Activated CD4-positive, alpha-beta T cell treated with anti-CD3 and anti-CD28 coated beads for 24 hours (primary cell): ENCODE measurements around the gene DIAPH2.
"Not testable (repeated sequence)": the region's sequence is repeated elsewhere in the genome, so short reads cannot be mapped to it uniquely, and the experiment has no call there.

Experiments
- DNase-seq, 2 donors: peaks; one replicate each; pipeline ENCODE4 v3.0.0-alpha.2; 2020; ENCODE audit warnings: low read depth in 2 of 2

The DIAPH2 gene

DNA sequence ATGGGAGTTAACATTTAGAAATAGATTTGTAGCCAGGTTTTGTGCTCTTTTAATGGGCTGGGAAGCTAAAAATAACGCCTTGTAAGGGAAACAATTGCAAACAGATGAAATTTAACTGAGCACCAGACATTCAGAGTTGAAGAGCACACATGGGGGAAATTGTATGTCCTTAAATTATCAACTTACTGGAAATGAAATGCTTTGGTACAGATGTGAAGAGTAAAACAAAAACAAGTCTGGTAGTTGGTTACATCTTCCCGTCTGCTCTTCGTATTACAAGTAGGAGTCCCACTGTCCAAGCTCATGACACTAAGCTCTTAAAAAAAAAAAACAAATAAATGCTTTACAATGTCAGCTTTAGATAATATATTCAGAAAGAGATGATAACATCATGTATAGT lies 139.5 kb downstream of the DIAPH2 start:
- no peak for DNase-seq

DNA sequence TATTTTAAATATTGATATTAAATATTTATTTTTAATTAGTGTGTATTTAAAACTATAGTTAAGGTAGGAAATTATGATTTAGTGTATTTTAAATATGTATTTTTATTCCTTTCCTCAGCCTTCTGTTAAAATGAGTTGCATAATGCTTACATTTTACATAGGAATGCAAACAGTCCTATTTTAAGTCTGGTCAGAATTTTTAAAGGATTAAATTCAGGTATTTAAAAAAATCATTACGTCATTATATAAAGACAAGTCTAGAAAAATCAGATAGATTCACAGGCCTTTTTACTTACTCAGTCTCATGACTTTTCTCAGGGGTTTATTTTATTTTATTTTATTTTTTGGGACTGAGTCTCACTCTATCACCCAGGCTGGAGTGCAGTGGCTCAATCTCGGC lies 148.7 kb downstream of the DIAPH2 start:
- DNase-seq = no peak

DNA sequence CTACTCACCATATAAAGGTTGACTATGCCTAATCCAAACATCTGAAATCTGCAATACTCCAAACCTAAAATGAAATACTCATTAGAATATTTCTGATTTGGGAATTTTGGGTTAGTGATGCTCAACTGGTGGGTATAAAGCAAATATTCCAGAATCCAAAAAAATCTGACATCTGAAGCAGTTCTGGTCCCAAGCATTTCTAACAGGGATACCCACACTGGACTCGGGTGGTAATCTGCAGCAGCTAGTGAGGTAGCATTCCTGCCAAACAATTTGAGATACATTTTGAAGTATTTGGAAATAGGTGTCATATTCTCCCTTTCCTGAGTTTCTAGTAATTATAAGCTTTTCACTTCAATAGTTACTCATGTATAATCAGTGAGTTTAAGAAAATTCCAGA lies 149.5 kb downstream of the DIAPH2 start:
- no peak for DNase-seq

DNA sequence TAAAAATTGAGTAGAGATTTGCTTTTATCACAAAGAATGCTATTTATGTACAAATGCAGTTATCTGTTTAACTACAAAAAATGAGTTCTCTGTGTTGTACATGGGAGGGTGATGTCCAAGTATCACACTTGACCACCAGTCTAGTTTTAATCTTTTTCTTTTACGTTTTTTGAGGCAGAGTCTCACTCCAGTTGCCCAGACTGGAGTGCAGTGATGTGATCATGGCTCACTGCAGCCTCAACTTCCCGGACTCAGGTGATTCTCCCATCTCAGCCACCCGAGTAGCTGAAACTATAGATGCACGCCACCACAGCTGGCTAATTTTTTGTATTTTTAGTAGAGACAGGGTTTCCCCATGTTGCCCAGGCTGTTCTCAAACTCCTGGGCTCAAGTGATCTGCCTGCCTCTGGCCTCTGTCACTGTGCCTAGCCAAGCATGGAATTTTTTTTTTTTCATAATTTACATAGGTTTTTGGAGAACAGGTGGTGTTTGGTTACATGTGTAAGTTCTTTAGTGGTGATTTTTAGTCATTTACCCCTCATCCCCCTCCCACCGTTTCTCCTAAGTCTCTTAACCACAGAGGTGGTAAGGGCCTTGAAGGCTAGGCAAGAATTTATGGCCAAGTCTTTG lies 151.1 kb downstream of the DIAPH2 start:
- no peak for DNase-seq

DNA sequence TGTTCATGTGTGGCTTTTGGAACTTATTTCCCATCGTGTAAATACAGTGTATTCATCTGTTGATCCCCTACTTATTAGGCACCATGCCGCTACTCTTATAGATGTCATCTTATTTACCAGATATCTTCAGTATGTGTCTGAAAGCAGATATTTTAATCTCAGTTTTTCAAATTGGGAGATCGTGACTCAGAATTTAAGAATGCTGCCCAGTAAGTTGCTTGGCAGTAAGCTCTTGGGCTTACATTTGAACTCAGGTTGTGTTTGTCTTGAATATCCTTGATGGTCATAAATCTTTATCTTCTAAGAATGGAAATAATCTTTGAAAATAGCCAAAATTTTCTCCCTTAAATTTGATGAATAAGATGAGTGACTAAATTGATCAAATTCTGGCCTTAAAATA lies 153.2 kb downstream of the DIAPH2 start:
- no peak for DNase-seq

DNA sequence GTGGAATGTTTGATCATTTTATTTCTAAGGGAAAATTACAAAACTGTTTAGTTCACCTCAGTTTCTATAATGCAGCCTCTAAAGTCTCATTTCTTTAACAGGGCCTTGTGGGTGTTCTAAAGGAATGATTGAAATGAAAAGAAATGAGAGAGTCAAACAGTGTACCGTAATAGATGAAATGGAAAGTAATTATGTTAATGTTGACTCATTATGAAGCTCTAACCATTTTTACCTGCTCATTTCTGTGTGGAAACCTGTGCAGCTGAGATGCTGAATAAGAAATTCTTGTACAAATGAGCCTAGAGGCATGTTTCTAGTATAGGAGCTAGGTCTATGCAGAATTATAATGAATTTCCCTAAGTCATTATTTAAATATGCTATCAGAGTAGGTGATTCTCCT lies 153.9 kb downstream of the DIAPH2 start:
- DNase-seq = no peak

DNA sequence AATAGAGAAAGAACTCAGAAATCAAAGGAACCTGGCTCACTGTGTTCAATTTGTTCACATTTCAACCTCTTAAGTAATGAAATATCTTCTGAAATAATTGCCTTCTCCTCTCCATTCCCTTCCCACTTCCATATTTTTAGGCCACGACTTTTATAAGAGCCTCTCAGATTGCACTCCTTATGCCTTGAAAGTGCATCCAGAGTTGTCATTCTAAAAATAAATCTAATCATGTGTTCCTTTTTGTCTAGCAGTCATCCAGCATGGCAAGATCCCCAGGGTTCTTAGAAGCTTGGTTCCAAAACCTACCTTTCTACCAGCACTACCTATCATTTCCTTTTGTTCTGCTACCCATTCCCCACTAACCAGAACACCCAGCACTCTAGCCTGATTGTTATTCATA lies 156.7 kb downstream of the DIAPH2 start:
- DNase-seq = no peak

DNA sequence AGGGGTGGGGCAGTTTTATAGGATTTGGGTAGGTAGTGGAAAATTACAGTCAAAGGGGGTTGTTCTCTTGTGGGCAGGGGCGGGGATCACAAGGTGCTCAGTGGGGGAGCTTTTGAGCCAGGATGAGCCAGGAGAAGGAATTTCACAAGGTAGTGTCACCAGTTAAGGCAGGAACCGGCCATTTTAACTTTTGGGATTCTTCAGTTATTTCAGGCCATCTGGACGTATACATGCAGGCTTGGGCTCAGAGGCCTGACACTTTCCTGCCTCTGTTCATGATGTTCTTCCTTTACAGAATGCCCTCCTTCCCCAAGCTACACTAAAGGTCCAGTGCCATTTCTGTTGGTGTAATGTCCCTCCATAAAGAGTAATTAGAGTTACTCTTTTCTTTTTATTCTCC lies 157.2 kb downstream of the DIAPH2 start:
- DNase-seq = not testable (repeated sequence)

DNA sequence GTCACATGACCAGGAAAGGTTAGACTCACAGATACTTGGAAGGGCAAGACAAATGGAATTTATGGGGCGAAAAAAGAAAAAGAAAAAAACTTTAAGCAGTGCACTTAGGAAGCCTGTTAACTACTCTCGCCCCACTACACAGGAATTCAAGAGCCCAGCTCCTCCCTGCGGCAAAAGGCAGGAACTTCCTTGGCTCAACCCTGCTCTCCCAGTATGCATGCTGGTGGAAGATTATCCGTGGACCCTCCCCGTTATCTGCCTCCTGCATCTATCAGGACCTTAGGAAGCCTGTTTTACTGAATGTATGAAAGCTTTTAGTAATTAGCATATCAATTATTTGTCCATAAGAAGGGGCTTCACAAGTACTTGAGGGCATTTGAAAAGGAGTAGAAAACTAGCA lies 158.9 kb downstream of the DIAPH2 start:
- no peak for DNase-seq

DNA sequence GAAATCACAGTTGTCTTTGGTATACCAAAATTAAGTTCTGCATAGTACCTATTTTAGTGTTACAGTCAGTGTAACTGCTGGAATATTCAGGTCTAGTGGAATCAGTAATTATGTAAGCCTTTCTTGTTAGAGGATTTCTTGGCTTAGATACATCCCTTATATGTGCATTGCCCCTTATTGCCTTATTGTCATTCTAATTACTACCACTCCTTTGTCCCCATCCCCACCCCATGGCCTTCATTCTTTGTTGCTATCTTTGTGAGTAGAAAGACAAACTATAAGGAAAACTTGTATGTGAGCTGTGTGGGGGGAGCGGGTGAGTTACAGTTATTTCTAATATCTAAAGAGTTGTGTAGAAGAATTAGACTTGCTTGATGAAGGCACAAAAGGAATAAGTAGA lies 162.2 kb downstream of the DIAPH2 start:
- DNase-seq = no peak

DNA sequence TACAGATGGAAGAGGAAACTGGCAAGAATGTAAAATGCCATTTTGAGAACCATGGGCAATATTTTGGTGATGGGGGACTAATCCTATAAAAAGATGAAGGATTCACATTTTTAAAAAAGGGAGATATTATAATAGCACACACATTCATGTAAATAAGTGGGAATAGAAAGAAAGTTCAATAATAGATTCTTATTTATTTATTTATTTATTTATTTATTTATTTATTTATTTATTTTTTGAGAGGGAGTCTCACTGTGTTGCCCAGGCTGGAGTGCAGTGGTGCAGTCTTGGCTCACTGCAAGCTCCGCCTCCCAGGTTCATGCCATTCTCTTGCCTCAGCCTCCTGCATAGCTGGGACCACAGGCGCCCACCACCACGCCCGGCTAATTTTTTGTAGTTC lies 174.8 kb downstream of the DIAPH2 start:
- DNase-seq = not testable (repeated sequence)

DNA sequence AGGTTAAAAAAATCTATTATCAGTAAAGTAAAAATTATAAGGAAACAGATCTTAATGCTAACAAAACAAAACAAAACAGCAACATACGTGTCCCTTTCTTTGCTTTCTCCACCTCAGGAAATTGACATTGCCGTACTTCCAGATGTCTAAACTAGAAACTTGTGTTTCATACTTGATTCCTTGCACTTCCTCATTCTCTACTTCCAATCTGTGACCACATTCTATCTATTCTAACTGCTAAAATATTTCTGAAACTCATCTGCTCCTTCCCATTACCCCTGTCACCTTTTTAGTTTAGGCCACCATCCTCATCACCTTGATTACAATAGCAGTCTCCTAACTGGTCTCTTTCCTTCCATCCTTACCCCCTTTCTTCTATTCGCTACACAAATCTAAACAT lies 176.6 kb downstream of the DIAPH2 start:
- no peak for DNase-seq

DNA sequence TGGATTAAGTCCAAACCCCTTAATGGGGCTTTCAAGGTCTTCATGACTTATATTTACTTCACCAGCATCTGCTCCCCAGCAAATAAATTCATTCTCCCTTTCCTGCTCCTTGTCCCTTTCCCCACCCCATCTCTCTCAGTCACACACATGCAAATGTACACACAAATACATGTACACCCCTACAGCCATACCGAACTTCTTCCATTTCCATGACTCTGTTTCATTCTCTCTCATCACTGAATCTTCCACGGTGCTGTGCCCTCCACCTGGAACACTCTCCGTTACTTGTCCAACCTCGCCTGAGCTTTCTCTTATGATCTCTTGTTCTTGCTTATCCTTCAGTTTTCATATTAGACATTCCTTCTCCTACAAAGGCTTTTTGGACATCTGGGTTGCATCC lies 177.0 kb downstream of the DIAPH2 start:
- DNase-seq = no peak

DNA sequence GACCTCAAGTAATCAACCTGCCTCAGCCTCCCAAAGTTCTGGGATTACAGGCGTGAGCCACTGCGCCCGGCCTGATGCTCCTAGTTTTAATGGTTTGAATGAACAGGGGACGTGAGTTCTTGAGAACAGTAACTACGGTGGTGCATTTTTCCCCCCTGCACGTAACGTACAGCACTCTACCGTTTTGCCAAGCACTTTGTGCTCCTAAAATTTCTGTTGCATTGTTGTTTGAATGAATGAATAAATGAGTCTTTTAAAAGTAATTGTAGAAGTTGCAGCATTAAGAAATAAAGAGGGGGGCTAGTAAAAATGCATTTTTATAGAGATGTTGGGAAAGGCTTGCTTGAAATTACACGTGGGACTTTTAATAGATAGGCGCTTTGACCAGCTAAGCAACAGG lies 199.0 kb downstream of the DIAPH2 start, which contains the start of gene RPA4:
TSS of gene RPA4 (plus strand) at position 301 of the 400 bp plus-strand sequence. CDS start 403 bp downstream, outside the sequence.
- DNase-seq = no peak

DNA sequence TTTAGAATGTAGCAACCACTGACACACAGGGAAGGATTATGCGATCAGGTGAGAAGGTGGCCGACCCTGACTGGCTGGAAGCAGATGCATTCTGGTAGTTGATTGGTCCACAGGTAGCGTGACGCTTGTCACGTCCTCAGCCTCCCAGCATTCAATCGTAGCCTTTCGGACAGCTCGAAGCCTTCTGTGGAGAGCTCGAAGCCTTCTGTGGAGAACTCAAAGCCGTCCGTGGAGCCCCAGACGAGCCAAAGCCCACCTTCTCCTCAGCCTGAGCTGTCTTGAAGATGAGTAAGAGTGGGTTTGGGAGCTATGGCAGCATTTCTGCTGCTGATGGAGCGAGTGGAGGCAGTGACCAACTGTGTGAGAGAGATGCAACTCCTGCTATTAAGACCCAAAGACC lies 199.4 kb downstream of the DIAPH2 start:
- DNase-seq = no peak

DNA sequence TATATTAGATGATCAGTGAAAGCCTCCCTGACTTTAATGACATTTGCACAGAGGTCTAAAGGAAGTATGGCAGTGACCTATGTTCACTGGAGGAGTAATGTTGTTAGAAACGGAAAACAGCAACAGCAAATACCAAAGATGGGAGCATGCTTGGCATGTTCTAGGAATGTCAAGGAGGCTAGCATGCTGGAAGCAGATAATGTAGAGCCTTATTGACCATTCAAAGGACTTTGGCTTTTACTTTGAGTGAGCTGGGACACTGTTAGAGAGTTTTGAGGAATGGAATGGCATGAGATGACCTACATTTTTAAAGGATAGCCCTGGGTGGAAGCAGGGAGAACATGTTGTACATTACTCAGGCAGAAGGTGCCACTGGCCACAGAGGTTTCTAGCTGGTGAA lies 205.1 kb downstream of the DIAPH2 start:
- no peak for DNase-seq

DNA sequence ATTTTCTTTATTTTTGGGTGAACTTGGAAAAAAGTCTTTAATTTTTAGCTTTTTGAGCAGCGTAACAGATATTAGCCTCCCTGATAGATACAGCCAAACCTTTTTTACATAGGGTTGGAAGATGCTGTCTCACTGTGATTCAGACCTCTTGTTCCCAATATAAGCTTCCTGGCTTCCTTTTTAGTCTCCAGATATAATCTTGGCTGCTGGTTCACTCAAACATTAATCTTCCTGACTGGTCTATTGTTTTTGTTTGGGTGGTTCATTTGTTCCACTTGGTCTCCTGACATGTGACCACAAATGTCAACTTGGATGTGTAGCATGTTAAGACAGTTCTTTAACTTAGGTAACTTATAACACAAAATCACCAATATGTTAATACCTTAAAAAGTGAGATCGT lies 222.1 kb downstream of the DIAPH2 start:
- no peak for DNase-seq

DNA sequence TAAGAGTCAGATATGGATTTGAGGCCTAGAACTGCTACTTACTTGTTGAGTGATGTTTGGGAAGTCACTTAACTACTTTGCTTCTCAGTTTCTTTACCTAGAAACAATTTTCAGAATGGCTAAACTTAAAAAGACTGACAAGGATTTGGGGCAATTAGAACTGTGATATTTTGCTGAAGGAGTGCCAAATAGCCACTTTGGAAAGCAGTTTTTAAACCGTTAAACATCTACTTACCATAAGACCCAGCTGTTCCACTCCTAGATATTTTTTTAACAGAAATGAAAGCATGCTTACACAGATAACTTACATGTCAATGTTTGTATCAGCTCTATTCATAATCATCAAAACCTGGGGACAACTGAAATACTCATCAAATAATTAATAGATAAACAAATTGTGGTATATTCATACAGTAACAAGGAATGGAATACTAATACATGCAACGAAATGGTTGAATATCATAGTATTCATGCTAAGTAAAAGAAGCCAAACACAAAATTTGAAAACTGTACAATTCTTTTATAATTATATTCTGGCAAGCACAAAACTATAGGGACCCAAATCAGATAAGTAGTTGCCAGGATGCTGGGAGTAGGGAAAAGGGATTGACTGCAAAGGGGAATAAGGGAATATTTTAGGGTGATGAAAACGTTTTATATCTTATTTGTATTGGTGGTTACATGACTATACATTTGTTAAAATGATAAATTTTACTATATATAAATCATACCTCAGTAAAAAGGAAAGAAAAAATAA lies 223.1 kb downstream of the DIAPH2 start:
- DNase-seq = no peak

DNA sequence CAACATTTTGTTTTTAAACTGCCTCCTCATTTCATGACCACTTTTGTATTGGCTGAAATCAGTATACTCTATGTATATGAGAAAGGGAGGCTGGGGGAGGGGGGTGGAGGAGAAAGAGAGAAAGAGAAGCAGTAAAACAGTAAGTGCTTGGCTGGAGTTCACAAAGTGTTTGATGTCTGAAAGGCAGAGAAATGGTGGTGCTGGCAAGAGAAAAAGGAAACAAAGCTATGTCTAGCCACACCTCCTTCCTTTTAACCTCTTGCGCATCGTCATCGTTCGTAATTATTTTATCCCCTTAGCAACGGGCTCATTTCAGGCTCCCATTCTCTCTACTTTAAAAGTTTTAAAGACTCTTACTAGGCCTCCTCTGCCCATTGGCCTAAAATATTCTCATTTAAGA lies 224.6 kb downstream of the DIAPH2 start:
- DNase-seq = no peak

DNA sequence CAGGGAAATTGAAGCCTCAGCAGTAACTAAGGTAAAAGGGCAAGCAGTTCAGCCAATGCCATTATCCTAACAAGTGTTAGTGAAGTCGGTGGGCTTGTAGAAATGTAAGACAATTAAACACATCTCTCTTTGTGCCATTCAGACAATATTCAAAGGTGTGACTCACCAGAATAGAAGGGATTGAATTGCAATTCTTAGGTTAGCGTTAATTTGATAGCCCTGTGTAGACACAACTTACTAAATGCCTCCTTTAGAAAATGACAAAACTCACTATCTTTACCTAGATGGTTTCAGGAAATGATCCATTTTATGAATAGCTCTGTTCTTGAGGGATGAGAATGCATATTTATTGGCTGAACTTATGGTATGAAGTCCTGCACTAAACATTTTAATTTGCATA lies 234.2 kb downstream of the DIAPH2 start:
- DNase-seq = no peak

DNA sequence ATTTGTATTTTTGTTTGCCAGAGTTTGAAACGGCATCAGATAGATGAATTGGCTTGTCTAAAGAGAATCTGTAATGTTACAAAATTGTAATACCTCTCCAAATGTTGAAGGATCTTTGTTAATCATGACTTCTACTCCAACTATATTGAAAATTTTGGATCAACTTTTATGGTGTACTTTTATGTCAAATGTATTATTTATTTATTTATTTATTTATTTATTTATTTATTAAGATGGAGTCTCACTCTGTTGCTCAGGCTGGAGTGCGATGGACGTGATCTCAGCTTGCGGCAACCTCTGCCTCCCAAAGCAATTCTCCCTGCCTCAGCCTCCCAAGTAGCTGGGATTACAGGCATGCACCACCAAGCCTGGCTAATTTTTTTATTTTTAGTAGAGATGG lies 235.0 kb downstream of the DIAPH2 start:
- no peak for DNase-seq

DNA sequence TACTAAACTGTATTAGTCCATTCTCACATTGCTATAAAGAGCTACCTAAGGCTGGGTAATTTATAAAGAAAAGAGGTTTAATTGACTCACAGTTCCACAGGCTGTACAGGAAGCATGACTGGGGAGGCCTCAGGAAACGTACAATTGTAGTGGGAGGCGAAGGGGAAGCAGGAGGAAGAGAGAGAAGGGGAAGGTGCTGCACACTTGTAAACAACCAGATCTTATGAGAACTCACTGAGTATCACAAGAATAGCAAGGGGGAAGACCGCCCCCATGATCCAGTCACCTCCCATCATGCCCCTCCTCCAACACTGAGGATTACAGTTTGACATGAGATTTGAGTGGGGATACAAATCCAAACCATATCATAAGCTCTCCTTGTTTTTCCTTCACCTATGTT lies 239.9 kb downstream of the DIAPH2 start:
- DNase-seq = no peak

DNA sequence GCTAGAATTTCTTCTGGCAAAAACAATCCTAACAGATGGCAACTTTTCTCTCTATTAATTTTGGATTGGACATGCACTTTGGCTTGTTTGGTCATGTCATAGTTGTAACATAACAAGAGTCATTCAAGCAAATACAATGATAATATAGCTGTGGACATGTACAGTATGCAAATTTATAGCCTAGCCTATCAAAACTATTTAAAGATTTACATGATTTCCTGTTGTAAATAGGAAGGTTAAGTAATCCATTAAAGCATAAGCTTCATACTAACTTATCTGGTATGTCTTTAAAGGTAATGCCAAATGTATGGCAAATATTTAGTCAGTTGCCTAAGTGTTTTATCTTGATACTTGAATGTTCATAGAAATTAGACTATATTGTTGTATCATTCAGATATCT lies 244.4 kb downstream of the DIAPH2 start:
- DNase-seq = no peak

DNA sequence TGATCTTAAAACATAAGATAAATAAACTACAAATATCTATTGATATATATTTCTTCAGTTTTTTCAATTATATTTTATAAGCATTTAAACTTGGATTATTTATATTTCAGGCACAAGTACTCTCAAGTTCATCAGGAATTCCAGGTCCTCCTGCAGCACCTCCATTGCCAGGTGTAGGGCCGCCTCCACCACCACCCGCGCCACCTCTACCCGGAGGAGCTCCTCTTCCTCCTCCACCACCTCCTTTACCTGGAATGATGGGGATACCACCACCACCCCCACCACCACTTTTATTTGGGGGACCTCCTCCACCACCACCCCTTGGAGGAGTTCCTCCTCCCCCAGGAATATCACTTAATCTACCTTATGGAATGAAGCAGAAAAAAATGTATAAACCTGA lies 273.1 kb downstream of the DIAPH2 start:
- DNase-seq = no peak
